Liver (tissue), 9 donors: ENCODE results near the gene CSTPP1. TPM values are rescaled to one million over a fixed set of nuclear protein-coding genes. Genes with fewer than 3 reads are reported as not detected.

Experiments
- DNase-seq: peaks from one replicate; pipeline ENCODE4 v3.0.0-alpha.2; 2017; ENCODE audit warnings: low spot score
- H3K27ac ChIP-seq, 2 donors: one replicate each; pipeline ENCODE4 v1.7.0; 2013; ENCODE audit warnings: inconsistent platforms in 2 of 2, low read length in 2 of 2, control low read depth in 1 of 2, low read depth in 1 of 2, mild to moderate bottlenecking in 1 of 2
- H3K27me3 ChIP-seq, 4 donors: one replicate each; pipeline versions ENCODE4 v1.6.1 to v1.7.0; 2013; ENCODE audit warnings: low read length in 3 of 4, inconsistent platforms in 1 of 4, mild to moderate bottlenecking in 1 of 4, moderate library complexity in 1 of 4; ENCODE audit not compliant: control insufficient read depth in 4 of 4, insufficient read depth in 4 of 4
- H3K36me3 ChIP-seq, 4 donors: one replicate each; pipeline versions ENCODE4 v1.6.1 to v1.7.0; 2013; ENCODE audit warnings: low read length in 3 of 4, mild to moderate bottlenecking in 3 of 4, low read depth in 1 of 4, moderate library complexity in 1 of 4; ENCODE audit not compliant: control insufficient read depth in 4 of 4, insufficient read depth in 3 of 4
- H3K4me1 ChIP-seq, 4 donors: one replicate each; pipeline versions ENCODE4 v1.6.1 to v1.7.0; 2013; ENCODE audit warnings: low read length in 3 of 4, mild to moderate bottlenecking in 3 of 4, moderate library complexity in 1 of 4; ENCODE audit not compliant: control insufficient read depth in 4 of 4, insufficient read depth in 4 of 4
- H3K4me3 ChIP-seq, 3 donors: one replicate each; pipeline versions ENCODE4 v1.6.1 to v1.7.0; 2013; ENCODE audit warnings: low read length in 3 of 3, control low read depth in 1 of 3, low read depth in 1 of 3, mild to moderate bottlenecking in 1 of 3
- H3K9ac ChIP-seq, 2 donors: one replicate each; pipeline ENCODE4 v1.7.0; 2013; ENCODE audit warnings: low read length in 2 of 2, mild to moderate bottlenecking in 2 of 2, moderate library complexity in 2 of 2, control low read depth in 1 of 2, low read depth in 1 of 2
- H3K9me3 ChIP-seq, 4 donors: one replicate each; pipeline versions ENCODE4 v1.6.1 to v1.7.0; 2013; ENCODE audit warnings: low read length in 3 of 4; ENCODE audit not compliant: control insufficient read depth in 4 of 4
- EGR1 ChIP-seq, 2 donors: IDR thresholded peaks; 2 replicates each; pipeline ENCODE4 v1.6.1; 2016 to 2018; ENCODE audit warnings: antibody characterized with exemption in 2 of 2, low read depth in 2 of 2
- FOXA1 ChIP-seq: IDR thresholded peaks from 2 replicates; pipeline ENCODE4 v1.6.1; 2016; ENCODE audit warnings: antibody characterized with exemption
- FOXA2 ChIP-seq: IDR thresholded peaks from 2 replicates; pipeline ENCODE4 v1.6.1; 2016; ENCODE audit warnings: antibody characterized with exemption
- GABPA ChIP-seq, 2 donors: IDR thresholded peaks in 1 of 2; conservative IDR thresholded peaks in 1 of 2; 2 replicates each; pipeline ENCODE4 v1.6.1; 2016; ENCODE audit warnings: antibody characterized with exemption in 2 of 2, mild to moderate bottlenecking in 1 of 2, moderate library complexity in 1 of 2
- HNF4A ChIP-seq, 2 donors: conservative IDR thresholded peaks; 2 replicates each; pipeline ENCODE4 v1.6.1; 2016; ENCODE audit warnings: antibody characterized with exemption in 2 of 2, mild to moderate bottlenecking in 2 of 2
- HNF4G ChIP-seq: IDR thresholded peaks from 2 replicates; pipeline ENCODE4 v1.6.1; 2016; ENCODE audit warnings: antibody characterized with exemption
- JUND ChIP-seq, 2 donors: IDR thresholded peaks; 2 replicates each; pipeline ENCODE4 v1.6.1; 2016; ENCODE audit warnings: antibody characterized with exemption in 2 of 2
- RAD21 ChIP-seq, 2 donors: IDR thresholded peaks; 2 replicates each; pipeline ENCODE4 v1.6.1; 2016; ENCODE audit warnings: antibody characterized with exemption in 2 of 2, mild to moderate bottlenecking in 2 of 2
- RXRA ChIP-seq, 2 donors: IDR thresholded peaks; 2 replicates each; pipeline ENCODE4 v1.6.1; 2017 to 2018; ENCODE audit warnings: antibody characterized with exemption in 2 of 2, mild to moderate bottlenecking in 1 of 2
- TAF1 ChIP-seq: conservative IDR thresholded peaks from 2 replicates; pipeline ENCODE4 v1.6.1; 2016; ENCODE audit warnings: antibody characterized with exemption, mild to moderate bottlenecking
- YY1 ChIP-seq: IDR thresholded peaks from 2 replicates; pipeline ENCODE4 v1.6.1; 2016; ENCODE audit warnings: antibody characterized with exemption, mild to moderate bottlenecking
- WGBS: extraction: QIAGEN DNeasy Blood & Tissue Kit; methylation state at CpG from one replicate; pipeline ENCODE4 v1.1.7; 2013; 5-methylcytosine and 5-hydroxymethylcytosine counted together
- polyA plus RNA-seq, 2 donors: library from polyadenylated mRNA; stranded (reverse) in 1 of 2; unstranded in 1 of 2; fragments of 200-250 nt in 1 of 2; fragments of >200 nt in 1 of 2; fragmentation: Nextera tagmentation in 1 of 2; extraction: Ambion mirVana in 1 of 2; gene quantifications; one replicate each; pipeline versions ENCODE4 v1.2.1 to v1.2.3, GENCODE V29; 2013 to 2015
- total RNA-seq, 2 donors: library from RNA; depleted of rRNA; stranded (reverse); fragments of >200 nt; gene quantifications; one replicate each; pipeline ENCODE4 v1.2.3, GENCODE V29; 2014
- TF ChIP-seq, protein P1 (sequence below): IDR thresholded peaks from 2 replicates; pipeline ENCODE4 v1.6.1; 2016; ENCODE audit warnings: antibody characterized with exemption
- TF ChIP-seq, protein P2 (sequence below): IDR thresholded peaks from 2 replicates; pipeline ENCODE4 v1.6.1; 2016; ENCODE audit warnings: antibody characterized with exemption, mild to moderate bottlenecking
- TF ChIP-seq, protein P3 (sequence below): IDR thresholded peaks from 2 replicates; pipeline ENCODE4 v1.6.1; 2016; ENCODE audit warnings: antibody characterized with exemption
- TF ChIP-seq, protein P4 (sequence below): IDR thresholded peaks from 2 replicates; pipeline ENCODE4 v1.6.1; 2016; ENCODE audit warnings: antibody characterized with exemption
- TF ChIP-seq, protein P5 (sequence below): fragments of 150-350 bp; IDR thresholded peaks from 2 replicates; pipeline ENCODE4 v1.5.1; 2017; ENCODE audit warnings: improper control_type of control experiment, low read depth, low read length; ENCODE audit not compliant: missing input control
- donor health status: healthy.
- donor health status: healthy.
- donor health status: healthy.
- donor health status: healthy.
- donor health status: healthy.

CSTPP1 gene
- total and polyA plus RNA-seq, 4 donors = 5.4 to 6.6 (median 5.7) TPM

DNA sequence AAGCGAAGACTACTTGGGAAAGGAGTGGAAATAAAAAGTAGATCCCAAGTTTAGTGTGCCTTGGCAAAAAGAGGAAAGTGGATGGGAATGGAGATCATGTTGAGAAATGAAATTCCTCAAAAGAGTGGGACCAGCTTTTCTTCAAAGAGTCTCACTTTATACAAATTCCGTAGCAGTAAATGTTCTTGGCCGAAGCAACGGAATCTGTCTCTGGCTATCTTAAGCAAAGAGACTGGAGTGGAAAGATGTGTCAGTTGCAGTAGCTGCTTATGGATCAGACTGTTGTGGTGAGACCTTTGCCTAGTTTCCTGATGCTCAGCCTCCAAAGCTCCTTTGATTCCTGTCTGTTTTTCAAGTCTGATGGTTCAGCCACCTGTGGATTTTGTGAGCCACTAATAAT is 73.6 kb downstream of the CSTPP1 start (continued):
- TF ChIP-seq, protein P1, sequence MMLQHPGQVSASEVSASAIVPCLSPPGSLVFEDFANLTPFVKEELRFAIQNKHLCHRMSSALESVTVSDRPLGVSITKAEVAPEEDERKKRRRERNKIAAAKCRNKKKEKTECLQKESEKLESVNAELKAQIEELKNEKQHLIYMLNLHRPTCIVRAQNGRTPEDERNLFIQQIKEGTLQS = no peak
- TF ChIP-seq RAD21 (IDR thresholded peaks at IDR 0.05) = no peak

DNA sequence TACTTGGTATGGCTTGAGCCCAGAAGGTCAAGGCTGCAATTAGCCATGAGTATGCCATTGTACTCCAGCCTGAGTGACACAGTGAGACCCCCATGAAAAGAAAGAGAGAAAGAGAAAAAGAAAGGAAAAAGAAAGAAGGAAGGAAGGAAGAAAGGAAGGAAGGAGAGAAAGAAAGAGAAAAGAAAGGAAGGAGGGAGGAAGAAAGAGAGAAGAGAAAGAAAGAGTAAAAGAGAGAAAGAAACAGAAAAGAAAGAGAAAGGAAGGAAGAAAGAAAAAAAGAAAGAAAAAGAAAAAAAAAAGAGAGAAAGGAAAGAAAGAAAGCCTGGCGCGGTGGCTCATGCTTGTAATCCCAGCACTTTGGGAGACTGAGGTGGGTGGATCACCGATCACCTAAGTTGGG is 77.5 kb downstream of the CSTPP1 start:
- Histone ChIP-seq H3K27ac (no peak overlapping the region), H3K36me3 (no peaks in the 10 kb centered on the region), H3K4me3 (no peak overlapping the region), H3K27me3 (no peaks in the 10 kb centered on the region), H3K9me3 (no peaks in the 10 kb centered on the region), H3K4me1 (no peaks in the 10 kb centered on the region), H3K9ac (no peak overlapping the region)
- no peak for DNase-seq
- TF ChIP-seq, protein P2, sequence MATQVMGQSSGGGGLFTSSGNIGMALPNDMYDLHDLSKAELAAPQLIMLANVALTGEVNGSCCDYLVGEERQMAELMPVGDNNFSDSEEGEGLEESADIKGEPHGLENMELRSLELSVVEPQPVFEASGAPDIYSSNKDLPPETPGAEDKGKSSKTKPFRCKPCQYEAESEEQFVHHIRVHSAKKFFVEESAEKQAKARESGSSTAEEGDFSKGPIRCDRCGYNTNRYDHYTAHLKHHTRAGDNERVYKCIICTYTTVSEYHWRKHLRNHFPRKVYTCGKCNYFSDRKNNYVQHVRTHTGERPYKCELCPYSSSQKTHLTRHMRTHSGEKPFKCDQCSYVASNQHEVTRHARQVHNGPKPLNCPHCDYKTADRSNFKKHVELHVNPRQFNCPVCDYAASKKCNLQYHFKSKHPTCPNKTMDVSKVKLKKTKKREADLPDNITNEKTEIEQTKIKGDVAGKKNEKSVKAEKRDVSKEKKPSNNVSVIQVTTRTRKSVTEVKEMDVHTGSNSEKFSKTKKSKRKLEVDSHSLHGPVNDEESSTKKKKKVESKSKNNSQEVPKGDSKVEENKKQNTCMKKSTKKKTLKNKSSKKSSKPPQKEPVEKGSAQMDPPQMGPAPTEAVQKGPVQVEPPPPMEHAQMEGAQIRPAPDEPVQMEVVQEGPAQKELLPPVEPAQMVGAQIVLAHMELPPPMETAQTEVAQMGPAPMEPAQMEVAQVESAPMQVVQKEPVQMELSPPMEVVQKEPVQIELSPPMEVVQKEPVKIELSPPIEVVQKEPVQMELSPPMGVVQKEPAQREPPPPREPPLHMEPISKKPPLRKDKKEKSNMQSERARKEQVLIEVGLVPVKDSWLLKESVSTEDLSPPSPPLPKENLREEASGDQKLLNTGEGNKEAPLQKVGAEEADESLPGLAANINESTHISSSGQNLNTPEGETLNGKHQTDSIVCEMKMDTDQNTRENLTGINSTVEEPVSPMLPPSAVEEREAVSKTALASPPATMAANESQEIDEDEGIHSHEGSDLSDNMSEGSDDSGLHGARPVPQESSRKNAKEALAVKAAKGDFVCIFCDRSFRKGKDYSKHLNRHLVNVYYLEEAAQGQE = no peak
- TF ChIP-seq, protein P1 = no peak
- no peak for TF ChIP-seq RXRA (IDR thresholded peaks at IDR 0.05)
- TF ChIP-seq, protein P3, sequence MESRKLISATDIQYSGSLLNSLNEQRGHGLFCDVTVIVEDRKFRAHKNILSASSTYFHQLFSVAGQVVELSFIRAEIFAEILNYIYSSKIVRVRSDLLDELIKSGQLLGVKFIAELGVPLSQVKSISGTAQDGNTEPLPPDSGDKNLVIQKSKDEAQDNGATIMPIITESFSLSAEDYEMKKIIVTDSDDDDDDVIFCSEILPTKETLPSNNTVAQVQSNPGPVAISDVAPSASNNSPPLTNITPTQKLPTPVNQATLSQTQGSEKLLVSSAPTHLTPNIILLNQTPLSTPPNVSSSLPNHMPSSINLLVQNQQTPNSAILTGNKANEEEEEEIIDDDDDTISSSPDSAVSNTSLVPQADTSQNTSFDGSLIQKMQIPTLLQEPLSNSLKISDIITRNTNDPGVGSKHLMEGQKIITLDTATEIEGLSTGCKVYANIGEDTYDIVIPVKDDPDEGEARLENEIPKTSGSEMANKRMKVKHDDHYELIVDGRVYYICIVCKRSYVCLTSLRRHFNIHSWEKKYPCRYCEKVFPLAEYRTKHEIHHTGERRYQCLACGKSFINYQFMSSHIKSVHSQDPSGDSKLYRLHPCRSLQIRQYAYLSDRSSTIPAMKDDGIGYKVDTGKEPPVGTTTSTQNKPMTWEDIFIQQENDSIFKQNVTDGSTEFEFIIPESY = no peak
- TF ChIP-seq FOXA1 = no peak
- no peak for TF ChIP-seq YY1
- no peak for TF ChIP-seq RAD21 (IDR thresholded peaks at IDR 0.05)
- TF ChIP-seq, protein P4, sequence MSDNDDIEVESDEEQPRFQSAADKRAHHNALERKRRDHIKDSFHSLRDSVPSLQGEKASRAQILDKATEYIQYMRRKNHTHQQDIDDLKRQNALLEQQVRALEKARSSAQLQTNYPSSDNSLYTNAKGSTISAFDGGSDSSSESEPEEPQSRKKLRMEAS = no peak
- TF ChIP-seq, protein P5, sequence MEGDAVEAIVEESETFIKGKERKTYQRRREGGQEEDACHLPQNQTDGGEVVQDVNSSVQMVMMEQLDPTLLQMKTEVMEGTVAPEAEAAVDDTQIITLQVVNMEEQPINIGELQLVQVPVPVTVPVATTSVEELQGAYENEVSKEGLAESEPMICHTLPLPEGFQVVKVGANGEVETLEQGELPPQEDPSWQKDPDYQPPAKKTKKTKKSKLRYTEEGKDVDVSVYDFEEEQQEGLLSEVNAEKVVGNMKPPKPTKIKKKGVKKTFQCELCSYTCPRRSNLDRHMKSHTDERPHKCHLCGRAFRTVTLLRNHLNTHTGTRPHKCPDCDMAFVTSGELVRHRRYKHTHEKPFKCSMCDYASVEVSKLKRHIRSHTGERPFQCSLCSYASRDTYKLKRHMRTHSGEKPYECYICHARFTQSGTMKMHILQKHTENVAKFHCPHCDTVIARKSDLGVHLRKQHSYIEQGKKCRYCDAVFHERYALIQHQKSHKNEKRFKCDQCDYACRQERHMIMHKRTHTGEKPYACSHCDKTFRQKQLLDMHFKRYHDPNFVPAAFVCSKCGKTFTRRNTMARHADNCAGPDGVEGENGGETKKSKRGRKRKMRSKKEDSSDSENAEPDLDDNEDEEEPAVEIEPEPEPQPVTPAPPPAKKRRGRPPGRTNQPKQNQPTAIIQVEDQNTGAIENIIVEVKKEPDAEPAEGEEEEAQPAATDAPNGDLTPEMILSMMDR = no peak
- no peak for TF ChIP-seq TAF1
- WGBS = 95% methylated on average over 3 of the region's 3 CpGs

DNA sequence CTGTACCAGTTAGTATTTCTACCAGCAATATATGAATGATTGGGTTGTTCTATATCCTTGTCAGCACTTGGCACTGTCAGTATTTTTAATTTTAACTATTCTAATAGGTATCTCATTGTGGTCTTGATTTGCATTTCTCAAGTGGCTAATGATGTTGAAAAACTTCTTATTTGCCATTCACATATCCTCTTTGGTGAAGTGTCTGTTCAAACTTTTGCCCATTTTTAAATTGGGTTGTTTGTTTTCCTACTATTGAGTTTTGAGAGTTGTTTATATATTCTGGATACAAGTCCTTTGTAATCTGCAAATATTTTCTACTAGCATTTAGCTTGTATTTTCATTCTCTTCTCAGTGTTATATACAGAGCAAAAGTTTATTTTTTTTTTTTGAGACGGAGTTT is 82.1 kb downstream of the CSTPP1 start:
- no peaks in the 10 kb centered on the region for H3K4me1 ChIP-seq
- no peaks in the 10 kb centered on the region for H3K27me3 ChIP-seq
- no peak overlapping the region for H3K4me3 ChIP-seq
- DNase-seq = no peak
- no peak overlapping the region for H3K27ac ChIP-seq
- H3K9me3 ChIP-seq = no peaks in the 10 kb centered on the region
- H3K36me3 ChIP-seq = no peaks in the 10 kb centered on the region
- 100% methylated on average over 1 of the region's 1 CpG for WGBS
- no peak overlapping the region for H3K9ac ChIP-seq
- no peak for TF ChIP-seq TAF1
- no peak for TF ChIP-seq HNF4G
- TF ChIP-seq, protein P4 = no peak
- TF ChIP-seq, protein P1 = no peak
- TF ChIP-seq, protein P2 = no peak
- TF ChIP-seq GABPA (IDR thresholded peaks at IDR 0.05 in 1 of 2, conservative IDR thresholded peaks at IDR 0.05 in 1 of 2) = no peak
- TF ChIP-seq RAD21 (IDR thresholded peaks at IDR 0.05) = no peak
- TF ChIP-seq YY1 = no peak
- no peak for TF ChIP-seq FOXA2
- TF ChIP-seq HNF4A (conservative IDR thresholded peaks at IDR 0.05) = no peak
- TF ChIP-seq JUND (IDR thresholded peaks at IDR 0.05) = no peak
- TF ChIP-seq EGR1 (IDR thresholded peaks at IDR 0.05; ENCODE audit: low read depth in 2 of 2) = no peak
